Activated CD4-positive, alpha-beta T cell treated with anti-CD3 and anti-CD28 coated beads, Interleukin-2, amount 50 U/mL, for 16 hours (primary cell): ENCODE results near the gene GNG8.
A peak's percentile ranks its signal among the peaks of the same experiment; 100 is the strongest.

Experiments used
- DNase-seq: peaks from one replicate; pipeline ENCODE4 v3.0.0-alpha.2; 2020

GNG8 gene

DNA sequence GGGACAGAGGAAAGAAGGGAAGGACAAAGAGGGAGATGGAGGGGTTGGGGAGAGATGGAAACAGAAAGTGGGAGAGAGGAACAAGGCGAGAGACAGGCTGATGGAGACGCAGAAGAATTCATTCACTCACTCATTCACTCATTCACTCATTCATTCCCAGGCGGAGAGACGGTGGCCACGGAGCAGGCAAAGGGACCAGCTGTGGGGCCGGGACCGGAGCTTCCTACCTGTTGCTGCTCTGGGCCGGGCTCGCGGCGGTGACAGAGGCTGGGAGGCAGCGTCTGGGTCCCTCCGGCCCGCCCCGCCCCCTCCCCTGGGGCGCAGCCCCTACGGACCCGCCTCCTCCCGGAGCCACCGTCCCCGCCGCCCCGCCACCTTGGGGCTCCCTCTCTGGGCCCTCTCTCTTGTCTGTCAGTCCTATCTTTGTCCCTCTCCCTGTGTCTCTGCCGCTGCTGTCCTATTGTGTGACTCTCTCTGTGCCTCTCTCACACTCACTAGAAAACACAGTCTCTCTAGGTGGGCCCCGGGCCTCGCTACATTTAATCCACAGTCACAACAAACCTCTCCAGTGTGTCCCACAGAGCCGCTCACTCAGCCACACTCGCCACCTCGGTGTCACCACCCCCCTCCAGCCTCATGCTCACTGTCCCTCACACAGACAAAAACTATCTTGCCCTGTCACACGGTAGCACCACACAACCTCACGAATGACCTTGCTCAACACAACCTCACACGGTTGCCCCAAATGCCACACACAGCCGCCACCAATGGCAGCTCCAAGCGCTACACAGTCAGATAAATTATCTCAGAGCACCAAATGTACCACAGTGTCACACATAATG is at the start of gene GNG8:
TSS of gene GNG8 (minus strand) at position 283 of the 842 bp plus-strand sequence. CDS start 1,520 bp downstream, outside the sequence.
- no peak for DNase-seq

DNA sequence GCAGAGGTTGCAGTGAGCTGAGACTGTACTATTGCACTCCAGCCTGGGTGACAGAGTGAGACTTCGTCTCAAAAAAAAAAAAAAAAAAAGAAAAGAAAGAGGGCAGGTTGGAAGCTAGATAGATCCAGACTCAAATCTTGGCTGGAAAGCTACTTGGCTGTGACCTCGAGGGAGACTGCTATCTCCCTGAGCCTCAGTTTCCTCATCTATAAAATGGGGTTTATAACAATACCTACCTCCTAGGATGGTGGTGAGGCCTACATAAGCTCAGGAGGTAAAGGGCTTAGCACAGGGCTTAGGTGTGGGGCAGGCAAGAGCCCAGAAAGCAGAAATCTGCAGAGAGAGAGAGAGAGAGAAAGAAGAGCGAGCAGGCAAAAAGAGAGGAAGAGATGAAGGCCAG is 49.2 kb upstream of the GNG8 start:
- DNase-seq, result no peak

DNA sequence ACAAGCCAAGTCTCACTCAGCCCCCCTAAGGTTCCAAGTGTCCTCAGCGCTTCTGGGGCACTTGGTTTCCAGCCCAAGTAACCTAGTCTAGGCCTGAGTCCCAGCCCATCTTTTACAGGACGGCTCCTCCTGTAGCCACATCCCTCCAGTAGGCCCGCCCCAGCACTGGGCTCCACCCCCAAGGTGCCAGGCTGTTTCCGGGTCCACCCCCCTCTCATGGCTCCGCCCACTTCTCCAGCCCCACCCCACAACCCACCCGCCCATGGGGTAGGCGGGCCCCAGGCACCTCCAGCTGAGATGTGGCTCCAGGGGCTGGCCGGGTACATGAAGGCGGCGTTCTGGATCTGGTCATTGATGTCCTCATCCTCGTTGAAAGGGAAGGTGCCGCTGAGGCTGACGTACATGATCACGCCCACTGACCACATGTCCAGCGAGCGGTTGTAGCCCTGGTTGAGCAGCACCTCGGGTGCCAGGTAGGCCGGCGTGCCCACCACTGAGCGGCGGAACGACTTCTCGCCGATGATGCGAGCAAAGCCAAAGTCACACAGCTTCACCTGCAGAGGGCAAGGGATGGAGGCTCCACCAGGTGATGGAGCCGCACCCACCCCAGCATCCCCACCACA is 42.2 kb upstream of the GNG8 start:
- DNase-seq, result peak; percentile 56

DNA sequence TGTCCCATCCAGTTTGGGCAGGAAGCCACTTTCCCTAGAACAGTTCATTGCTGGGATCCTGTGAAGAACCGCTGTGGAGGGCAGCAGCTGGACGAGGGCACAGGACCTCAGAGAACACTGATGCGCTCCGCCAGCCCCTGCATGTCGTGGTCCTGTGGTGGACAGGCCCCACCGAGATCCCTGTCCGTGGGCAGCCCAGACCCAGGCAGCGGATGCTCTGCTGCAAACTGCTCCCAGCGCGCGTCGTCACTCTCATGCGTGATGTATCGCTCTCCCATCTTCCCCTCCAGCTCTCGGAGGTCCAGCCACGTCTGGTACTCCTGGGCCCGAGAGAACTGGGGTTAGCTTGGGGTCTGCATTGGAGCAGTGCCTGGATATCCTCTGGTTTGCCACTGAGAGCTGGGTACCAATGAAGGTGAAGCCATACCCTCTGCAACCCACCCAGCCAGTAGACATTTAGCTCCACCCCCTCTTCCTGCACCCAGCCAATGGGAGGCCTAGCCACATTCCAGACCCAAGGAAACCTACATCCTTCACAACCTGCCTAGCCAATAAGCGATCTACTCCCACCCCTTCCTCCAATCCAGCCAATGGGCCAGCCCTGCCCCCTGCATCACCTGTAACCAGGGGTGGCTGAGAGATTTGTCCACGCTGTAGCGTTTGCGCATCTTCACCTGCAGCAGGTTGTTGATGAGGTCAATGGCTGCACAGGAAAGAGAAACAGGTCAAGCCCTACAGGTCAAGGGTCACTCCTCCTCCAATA is 38.6 kb upstream of the GNG8 start:
- peak; percentile 9 for DNase-seq

DNA sequence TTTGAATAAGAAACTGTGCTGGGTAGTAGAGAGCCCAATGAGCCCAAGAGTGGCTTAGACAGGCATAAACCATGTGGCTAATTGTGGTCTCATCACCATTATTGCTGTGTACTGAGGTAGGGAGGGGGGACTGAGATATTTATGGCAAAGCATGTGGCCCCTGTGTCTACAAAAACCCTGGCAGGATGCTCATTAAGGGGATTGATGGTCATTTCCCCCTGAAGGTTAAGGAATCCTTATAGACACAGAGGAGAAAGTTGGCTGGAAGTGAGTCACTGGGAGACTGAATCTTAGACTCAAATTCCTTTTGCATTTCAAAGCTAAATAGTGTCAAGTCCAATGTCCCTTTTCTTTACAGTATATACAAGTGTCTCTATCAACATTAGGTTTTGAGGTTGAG is 34.8 kb upstream of the GNG8 start:
- DNase-seq, result no peak

DNA sequence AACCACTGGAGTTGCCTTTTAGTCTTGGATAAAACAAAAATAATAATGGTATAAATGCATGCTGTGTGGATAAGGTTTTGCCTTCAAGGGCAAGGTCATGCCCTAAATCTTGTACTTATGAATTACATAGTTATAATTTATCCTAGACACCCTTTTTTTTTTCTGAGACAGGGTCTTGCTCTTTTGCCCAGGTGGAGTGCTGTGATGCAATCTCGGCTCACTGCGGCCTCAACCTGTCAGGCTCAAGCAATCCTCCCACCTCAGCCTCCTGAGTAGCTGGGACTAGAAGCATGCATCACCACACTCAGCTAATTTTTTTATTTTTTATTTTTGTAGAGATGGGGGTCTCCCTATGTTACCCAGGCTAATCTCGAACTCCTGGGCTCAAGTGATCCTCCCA is 32.7 kb upstream of the GNG8 start:
- DNase-seq, result no peak

DNA sequence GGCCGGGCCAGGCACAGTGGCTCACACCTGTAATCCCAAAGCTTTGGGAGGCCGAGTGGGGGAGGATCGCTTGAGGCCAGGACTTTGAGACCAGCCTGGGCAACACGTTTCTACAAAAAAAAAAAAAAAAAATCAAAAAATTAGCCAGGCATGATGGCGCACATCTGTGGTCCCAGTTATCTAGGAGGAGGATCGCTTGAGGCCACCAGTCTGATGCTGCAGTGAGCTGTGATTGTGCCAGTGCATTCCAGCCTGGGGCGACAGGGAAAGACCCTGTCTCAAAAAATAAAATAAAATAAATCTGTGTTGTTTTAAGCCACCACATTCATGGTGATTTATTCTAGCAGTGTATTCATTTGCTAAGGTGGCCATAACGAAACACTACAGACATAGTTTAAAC is 29.1 kb upstream of the GNG8 start:
- no peak for DNase-seq

DNA sequence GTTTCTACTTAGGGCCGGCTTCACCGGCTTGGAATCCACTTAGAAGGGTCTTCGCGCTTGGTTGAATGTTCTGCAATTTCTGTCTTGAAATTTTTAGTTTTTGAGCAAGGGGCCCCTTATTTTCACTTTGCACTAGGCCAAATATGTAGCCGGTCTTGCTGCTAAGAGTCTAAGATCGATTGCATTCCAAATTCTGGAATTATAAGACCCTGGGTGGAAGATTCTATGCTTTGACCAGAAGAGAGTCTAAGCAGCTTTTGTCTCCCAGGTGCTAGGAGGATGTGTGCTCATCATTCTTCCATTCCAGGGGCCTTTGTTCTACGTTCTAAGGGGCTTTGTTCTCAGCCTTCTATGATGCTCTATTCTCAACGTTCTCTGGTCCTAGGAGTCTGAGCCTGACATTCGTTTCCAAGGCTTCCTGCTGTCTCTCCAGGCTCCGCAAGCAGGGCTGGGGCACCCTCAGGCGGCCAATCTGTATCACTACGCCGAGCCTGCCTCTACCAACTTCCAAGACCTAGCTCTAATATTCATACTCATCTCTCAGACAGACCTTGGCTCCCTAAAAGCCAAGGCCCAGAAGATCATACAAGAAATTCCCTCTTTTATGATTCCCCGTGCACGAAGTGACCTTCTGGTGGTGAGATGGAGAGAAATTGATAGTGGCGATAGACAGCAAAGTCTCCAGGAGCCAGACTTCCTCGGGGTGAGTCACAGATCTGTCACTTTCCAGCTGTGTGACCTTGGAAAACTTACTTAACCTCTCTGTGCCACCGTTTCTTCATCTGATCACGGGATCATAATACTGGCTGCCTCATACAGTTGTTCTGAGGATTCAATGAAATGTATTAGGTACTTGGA is 26.0 kb upstream of the GNG8 start:
- peak; percentile 76 for DNase-seq

DNA sequence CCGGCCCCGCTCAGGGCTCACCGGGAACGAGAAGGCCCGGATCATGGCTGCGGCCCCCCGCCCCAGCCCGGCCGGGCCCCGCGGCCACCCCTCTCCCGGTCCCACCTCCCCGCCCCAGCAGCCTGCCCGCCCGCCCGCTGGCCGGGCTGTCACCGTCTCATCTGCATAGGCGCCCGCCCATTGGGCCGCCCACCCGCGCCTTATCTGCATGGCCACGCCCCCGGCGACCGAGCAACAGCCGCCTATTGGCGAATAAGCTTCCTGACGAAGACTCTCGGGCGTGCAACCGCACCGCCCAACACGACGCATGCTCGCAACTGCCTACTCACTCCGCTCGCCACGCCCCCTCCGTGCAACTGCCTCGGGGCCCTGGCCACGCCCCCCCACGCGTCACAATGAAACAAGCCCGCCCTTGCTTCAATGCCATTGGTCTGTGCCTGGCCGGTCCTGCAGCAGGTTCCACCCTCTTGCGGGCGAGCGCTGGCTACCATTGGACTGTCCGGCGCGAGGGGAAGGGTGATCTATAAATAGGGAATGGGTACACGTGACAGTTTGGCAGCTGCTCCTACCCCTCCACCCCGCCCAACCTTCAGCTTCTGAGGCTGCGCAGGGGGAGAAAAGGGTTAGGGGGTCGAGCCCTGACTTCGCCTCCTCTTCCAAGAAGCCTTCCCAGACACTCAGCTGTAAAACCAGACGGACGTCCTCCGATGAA is 25.2 kb upstream of the GNG8 start, which contains the start of gene DACT3:
TSS of gene DACT3 (minus strand) at position 163 of the 712 bp plus-strand sequence. CDS start at position 45, 118 bp downstream.
- DNase-seq, result peak; percentile 100

DNA sequence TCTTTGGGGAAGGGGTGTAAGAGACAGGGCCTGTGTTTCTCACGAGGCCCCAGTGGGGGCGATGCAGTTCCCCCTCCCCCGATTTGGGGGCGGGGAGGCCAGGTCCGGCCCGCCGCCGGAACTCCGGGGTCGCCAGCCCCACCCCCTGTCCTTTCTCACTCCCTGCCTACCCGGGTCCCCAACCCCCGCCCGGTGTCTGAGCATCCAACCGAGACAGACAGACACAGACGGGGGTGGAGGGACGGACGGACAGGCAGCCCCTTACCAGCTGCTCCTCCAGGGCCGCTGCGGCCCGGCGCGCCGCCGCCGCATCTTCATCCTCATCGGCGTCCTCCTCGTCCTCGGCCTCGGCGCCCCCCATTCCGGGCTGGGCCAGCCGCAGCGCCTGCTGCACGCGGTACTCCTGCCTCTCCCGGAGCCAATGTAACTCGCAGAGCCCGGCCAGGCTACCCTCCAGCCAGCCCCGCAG is 24.6 kb upstream of the GNG8 start:
- DNase-seq, result no peak

DNA sequence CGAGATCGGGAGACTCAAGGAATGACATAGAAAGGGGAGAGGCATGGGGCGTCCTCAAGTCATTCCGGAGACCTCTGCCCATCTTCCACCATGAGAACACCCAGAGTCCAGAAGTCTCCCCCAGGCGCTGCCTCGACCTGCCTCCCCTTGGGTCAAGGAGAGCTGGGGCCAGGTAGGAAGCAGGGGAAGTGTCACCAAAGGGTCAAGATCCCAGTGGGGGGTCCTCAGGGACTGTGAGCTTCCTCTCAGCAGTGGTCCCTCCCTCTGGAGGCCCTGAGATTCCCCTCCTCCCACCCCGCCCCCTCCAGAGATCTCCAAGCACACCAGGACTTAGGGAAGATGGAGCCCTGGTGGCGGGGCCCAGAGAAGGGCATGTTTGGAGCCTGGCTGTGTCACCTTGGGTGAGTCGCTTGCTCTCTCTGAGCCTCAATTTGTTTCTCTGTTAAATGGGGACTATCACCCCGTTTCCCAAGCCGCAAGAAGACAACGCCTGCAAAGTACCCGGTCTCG is 24.1 kb upstream of the GNG8 start:
- no peak for DNase-seq

DNA sequence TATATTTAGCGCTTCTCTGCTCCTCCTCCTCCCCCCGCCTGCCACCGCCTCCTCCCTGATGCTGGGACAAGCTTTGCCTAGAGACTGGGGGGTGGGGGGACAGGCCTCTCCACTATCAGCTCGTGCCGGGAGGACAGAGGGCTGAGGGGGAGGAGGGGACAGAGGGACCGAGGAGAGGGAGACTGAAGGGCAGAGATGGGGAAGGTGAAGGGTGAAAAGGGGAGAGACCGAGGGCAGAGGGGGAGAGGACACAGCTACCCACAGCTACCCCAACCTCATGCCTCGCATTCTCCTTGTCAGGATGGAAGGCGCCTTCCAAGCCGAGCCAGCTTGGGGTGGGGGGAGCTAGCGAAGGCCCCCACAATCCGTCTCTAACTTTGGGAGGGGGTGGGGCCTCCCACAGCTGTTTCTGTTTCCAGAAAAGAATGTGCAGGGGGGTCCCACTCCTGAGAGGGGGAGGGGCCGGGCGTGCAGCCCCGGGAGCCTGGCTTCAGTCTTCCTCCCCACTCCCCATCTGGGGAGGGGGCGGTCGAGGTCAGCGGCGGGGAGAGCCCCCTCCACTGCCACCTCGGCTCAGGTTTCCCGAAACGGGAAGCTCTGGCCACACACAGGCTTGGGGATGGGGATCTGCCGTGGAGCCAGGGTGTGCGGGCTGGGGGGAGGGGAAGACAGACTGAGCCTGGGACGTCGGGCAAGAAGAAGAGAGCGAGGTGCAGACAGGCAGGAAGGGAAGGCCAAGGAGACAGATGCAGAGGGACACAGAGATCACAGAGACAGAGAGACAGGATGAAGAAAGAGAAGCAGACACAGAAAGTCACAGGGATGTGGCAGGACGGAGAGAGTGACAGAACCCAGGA is 23.4 kb upstream of the GNG8 start:
- no peak for DNase-seq

DNA sequence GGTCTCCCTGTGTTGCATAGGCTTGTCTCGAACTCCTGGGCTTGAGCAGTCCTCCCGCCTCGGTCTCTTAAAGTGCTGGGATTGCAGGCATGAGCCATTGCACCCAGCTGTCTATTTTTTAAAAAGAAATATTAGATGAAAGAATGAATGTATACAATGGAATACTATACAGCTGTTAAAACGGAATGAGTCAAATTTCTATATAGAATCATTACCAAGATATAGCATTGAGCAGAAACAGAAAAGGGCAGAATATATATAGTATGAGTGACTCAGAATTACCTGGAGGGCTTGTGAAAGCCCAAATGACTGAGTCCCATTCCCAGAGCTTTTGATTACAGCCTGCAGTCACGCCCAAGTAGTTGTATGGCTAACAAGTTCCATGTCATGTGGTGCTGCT is 20.5 kb upstream of the GNG8 start:
- DNase-seq, result no peak

DNA sequence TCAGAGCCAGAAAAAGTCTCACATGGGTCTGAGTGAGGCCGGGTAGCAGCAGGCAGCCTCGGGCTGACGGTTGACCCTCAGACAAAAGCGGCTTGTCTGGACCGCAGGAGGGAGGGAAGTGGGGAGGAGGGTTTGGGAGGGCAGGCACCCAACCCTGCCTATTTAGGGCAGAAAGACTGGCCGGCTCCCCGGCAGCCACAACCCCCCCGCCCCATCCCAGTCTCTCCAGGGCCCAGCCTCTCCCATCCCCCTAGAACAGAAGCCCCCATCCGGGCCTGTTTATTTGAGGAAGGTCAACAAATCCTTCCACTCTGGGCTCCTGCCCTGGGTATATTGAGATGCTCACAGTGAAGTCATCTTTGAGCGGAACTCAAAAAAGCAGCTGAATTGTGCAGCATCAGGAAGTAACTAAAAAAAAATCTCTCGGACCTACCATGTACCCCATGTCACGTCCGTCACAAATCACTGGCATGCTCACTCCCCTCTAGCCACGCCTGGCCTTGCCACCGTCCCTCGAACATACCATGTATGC is 18.7 kb upstream of the GNG8 start:
- DNase-seq, result no peak

DNA sequence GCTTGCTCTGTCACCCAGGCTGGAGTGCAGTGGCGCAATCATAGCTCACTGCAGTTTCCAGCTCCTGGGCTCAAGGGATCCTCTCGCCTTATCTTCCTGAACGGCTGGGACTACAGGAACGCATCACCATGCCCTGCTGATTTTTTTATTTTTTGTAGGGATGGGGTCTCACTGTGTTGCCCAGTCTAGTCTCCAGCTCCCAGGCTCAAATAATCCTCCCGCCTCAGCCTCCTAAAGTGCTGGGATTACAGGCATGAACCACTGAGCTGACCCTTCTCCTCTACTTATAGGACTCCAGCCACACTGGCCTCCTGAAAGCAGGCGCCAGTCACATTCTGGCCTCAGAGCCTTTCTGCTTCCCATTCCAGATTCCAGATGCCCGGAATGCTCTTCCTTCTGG is 14.4 kb upstream of the GNG8 start:
- DNase-seq, result no peak

DNA sequence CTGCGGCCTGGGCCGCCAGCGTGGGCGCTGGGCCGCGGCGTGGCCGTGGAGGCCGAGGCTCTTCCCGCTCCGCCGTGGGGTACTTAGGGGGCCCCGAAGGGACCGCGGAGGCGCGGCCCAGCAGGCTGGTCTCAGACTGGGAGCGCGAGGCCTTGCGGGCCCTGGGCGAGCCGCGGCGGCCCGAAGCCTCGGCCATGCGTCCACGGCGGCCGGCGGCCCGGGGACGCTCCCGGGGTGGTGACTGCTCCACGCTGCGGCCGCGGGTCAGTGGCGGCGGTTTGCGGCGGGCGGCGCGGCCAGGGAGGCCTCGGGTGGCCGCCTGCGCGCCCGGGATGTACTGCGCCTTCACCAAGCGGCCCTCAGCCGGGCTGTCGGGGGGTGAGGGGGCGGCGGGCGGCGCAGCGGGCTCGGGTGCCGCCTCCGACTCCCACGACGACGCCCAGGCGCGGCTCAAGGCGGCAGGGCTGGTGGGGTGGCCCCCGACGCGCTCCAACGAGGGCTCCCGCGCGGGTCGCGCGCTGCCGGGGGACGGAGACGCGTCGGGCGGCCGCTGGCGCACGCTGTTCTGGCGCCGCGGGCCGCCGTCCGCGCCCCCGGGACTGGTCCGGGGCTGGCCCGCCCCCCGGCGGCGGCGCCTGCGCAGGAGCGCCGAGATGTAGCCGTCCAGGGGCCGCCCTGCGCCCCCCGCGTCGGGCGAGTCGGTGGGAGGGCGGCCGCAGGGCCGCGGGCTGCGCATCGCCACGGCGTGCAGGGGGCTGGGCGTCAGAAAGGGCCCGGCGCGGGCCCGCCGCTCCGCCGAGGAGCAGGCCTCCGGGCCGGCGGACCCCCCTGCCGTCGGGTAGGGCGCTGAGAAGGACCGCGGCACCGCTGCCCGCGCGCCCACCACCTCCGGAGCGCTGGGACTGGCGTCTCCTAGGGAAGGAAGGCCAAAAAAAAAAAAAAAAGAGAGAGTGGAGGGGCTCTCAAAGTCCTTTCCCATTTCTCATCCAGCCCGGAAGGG is 13.3 kb upstream of the GNG8 start:
- no peak for DNase-seq

DNA sequence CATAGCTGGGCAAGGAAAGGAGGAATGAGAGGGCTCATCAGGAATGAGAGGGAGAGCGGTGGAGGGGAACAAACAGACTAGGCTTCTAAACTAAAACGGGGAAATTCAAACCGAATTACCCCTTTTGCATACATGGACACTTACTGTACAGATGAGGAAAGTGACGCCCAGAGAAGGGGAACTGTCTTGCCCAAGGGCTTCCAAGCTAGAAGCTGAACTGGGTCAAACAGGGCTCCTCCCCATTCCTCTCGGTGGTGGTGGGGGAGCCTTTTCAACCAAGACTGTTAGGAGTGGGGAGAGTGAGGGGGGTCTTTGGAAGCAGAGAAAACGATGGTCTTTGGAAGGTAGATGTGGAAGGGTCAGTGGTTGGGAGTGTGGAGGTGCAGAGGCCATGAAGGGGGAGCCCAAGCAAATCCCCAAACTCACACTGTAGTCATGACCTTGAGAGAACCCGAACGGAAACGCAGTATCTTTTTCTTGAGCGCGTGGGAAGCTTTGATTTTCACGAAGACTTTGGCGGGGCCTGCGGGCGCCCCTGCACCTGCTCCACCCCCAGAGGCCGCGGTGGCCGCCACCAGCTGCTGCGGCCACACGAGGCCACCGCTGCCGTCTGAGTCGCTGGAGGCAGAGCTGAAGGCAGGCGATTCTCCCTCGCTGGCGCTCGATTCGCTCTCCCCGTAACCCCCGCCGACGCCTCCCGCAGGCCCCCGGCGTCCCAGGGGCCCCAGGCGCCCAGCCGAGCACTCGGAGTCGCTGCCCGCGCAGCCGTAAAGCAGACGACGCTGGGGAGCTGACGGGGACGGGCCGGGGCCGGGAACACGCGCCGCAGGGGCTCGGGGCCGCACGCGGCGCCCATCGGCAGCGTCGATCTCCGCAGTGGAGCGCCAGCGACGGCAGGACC is 12.3 kb upstream of the GNG8 start:
- DNase-seq, result no peak

DNA sequence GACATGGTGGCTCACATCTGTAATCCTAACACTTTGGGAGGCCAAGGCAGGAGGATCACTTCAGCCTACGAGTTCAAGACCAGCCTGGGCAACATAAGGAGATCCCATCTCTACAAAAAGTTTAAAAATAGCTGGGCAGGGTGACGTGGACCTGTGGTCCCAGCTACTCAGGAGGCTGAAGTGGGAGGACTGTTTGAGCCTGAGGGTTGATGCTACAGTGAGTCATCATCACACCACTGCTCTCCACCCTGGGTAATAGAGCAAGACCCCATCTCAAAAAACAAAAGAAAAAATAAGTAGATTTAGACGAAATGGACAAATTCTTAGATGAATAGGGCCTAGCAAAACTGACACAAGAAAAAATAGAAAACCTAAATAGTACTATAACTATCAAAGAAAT is 10.4 kb upstream of the GNG8 start:
- DNase-seq, result no peak
